Effector memory CD4-positive, alpha-beta T cell (primary cell): ENCODE measurements around the gene GPC5.
"Not testable (repeated sequence)": the region's sequence is repeated elsewhere in the genome, so short reads cannot be mapped to it uniquely, and the experiment has no call there.

ENCODE experiments used
- DNase-seq, 3 donors: peaks; one replicate each; pipeline ENCODE4 v3.0.0-alpha.2; 2020
- H3K27ac ChIP-seq: 2 replicates; pipeline ENCODE4 v1.7.0; 2013; ENCODE audit warnings: mild to moderate bottlenecking, low read length, moderate library complexity; ENCODE audit not compliant: insufficient read depth, poor library complexity, severe bottlenecking
- H3K27me3 ChIP-seq: replicated peaks from 2 replicates; pipeline ENCODE4 v1.7.0; 2013; ENCODE audit warnings: mild to moderate bottlenecking, low read length; ENCODE audit not compliant: insufficient read depth, control insufficient read depth, poor library complexity, severe bottlenecking
- H3K36me3 ChIP-seq: 2 replicates; pipeline ENCODE4 v1.7.0; 2013; ENCODE audit warnings: mild to moderate bottlenecking, low read length, moderate library complexity; ENCODE audit not compliant: control insufficient read depth, insufficient read depth
- H3K4me1 ChIP-seq: 2 replicates; pipeline ENCODE4 v1.7.0; 2013; ENCODE audit warnings: low read length, mild to moderate bottlenecking; ENCODE audit not compliant: control insufficient read depth, insufficient read depth, poor library complexity, severe bottlenecking
- H3K4me3 ChIP-seq: 2 replicates; pipeline ENCODE4 v1.7.0; 2013; ENCODE audit warnings: low read length, low read depth, mild to moderate bottlenecking; ENCODE audit not compliant: insufficient read depth, poor library complexity, severe bottlenecking
- H3K9me3 ChIP-seq: 2 replicates; pipeline ENCODE4 v1.7.0; 2013; ENCODE audit warnings: mild to moderate bottlenecking, low read length, moderate library complexity; ENCODE audit not compliant: control insufficient read depth
- total RNA-seq, 3 donors: gene quantifications; one replicate each; lab custom pipeline; 2026; lab: John Stamatoyannopoulos, UW

Gene GPC5
- total RNA-seq = 0.17 to 0.19 (median 0.17) reads per million in 3 donors

- peak within 1 kb of the TSS; percentile 60 for H3K4me3 ChIP-seq
- H3K36me3 ChIP-seq = no peaks in the 10 kb centered on the region
- no peaks in the 10 kb centered on the region for H3K9me3 ChIP-seq
- H3K27ac ChIP-seq = no peak within 1 kb of the TSS
- peak; percentile 71 to 76 (median 72) for DNase-seq
- H3K27me3 ChIP-seq = peaks cover 8% of the 10 kb centered on the region
- H3K4me1 ChIP-seq = peaks cover 15% of the 10 kb centered on the region
These were observed at the start of gene GPC5 for GRCh38 chr13:91398413-91399188. Gene GPC5, plus strand, starts transcription at chr13:91398621.

- H3K4me3 ChIP-seq = peak overlapping the region; percentile 51
- peak overlapping the region; percentile 69 for H3K27ac ChIP-seq
- peaks cover 11% of the 10 kb centered on the region for H3K36me3 ChIP-seq
- H3K27me3 ChIP-seq = no peaks in the 10 kb centered on the region
- DNase-seq = peak; percentile 74 to 85 (median 78)
- H3K4me1 ChIP-seq = peaks cover 6% of the 10 kb centered on the region
- no peaks in the 10 kb centered on the region for H3K9me3 ChIP-seq
These were observed 49.5 kb upstream of the GPC5 start for GRCh38 chr13:91348906-91349435.

GRCh38 chr13:91349992-91350911, 48.2 kb upstream of the GPC5 start:
- peaks cover 6% of the 10 kb centered on the region for H3K4me1 ChIP-seq
- no peaks in the 10 kb centered on the region for H3K27me3 ChIP-seq
- no peaks in the 10 kb centered on the region for H3K9me3 ChIP-seq
- DNase-seq = no peak
- H3K36me3 ChIP-seq = peaks cover 24% of the 10 kb centered on the region
- H3K27ac ChIP-seq = no peak overlapping the region
- H3K4me3 ChIP-seq = no peak overlapping the region

GRCh38 chr13:91351123-91351522, 47.3 kb upstream of the GPC5 start:
- no peak for DNase-seq
- no peak overlapping the region for H3K4me3 ChIP-seq
- H3K36me3 ChIP-seq = peaks cover 32% of the 10 kb centered on the region

GRCh38 chr13:91351980-91352379, 46.4 kb upstream of the GPC5 start:
- Histone ChIP-seq H3K36me3 (peaks cover 32% of the 10 kb centered on the region), H3K27me3 (no peaks in the 10 kb centered on the region), H3K9me3 (no peaks in the 10 kb centered on the region), H3K27ac (no peak overlapping the region), H3K4me1 (peaks cover 2% of the 10 kb centered on the region), H3K4me3 (no peak overlapping the region)
- no peak for DNase-seq

More at GRCh38 chr13:91351123-91351522, 47.3 kb upstream of the GPC5 start:
- H3K9me3 ChIP-seq = no peaks in the 10 kb centered on the region
- H3K4me1 ChIP-seq = peaks cover 6% of the 10 kb centered on the region
- H3K27me3 ChIP-seq = no peaks in the 10 kb centered on the region
- H3K27ac ChIP-seq = no peak overlapping the region

GRCh38 chr13:91352891-91353290, 45.5 kb upstream of the GPC5 start:
- DNase-seq, H3K27me3 ChIP-seq, H3K4me3 ChIP-seq, H3K27ac ChIP-seq, H3K9me3 ChIP-seq, H3K4me1 ChIP-seq: not testable (repeated sequence)
- H3K36me3 ChIP-seq = peaks cover 32% of the 10 kb centered on the region

GRCh38 chr13:91353494-91353893, 44.9 kb upstream of the GPC5 start:
- Histone ChIP-seq H3K27me3 (no peaks in the 10 kb centered on the region), H3K9me3 (no peaks in the 10 kb centered on the region), H3K27ac (no peak overlapping the region), H3K4me1 (no peaks in the 10 kb centered on the region), H3K4me3 (no peak overlapping the region), H3K36me3 (peaks cover 32% of the 10 kb centered on the region)
- no peak for DNase-seq

- Histone ChIP-seq H3K36me3 (peaks cover 32% of the 10 kb centered on the region), H3K4me3 (no peak overlapping the region), H3K27ac (no peak overlapping the region), H3K27me3 (no peaks in the 10 kb centered on the region), H3K4me1 (no peaks in the 10 kb centered on the region), H3K9me3 (no peaks in the 10 kb centered on the region)
- DNase-seq = no peak
These were observed 43.2 kb upstream of the GPC5 start for GRCh38 chr13:91355099-91355825.

- Histone ChIP-seq H3K4me3 (no peak overlapping the region), H3K9me3 (no peaks in the 10 kb centered on the region), H3K27me3 (no peaks in the 10 kb centered on the region), H3K27ac (no peak overlapping the region), H3K36me3 (peaks cover 26% of the 10 kb centered on the region), H3K4me1 (no peaks in the 10 kb centered on the region)
- no peak for DNase-seq
These were observed 42.4 kb upstream of the GPC5 start for GRCh38 chr13:91355826-91356710.
